ENCODE results near the gene FAM3D.

Gene FAM3D

GRCh38 chr3:58591517-58592510 lies 74.8 kb downstream of the FAM3D start:
- TF ChIP-seq ZNF274 (IDR thresholded peaks at IDR 0.05; ENCODE audit: low read depth, low read length): no peak
- H3K4me3 ChIP-seq (ENCODE audit: low read length): no peak overlapping the region

- H3K4me3 ChIP-seq (ENCODE audit: low read length): no peak overlapping the region
- no peak for TF ChIP-seq ZNF274 (IDR thresholded peaks at IDR 0.05; ENCODE audit: low read depth, low read length)
These were observed 78.5 kb downstream of the FAM3D start for GRCh38 chr3:58588030-58588614.

GRCh38 chr3:58586776-58587192 lies 79.8 kb downstream of the FAM3D start:
- TF ChIP-seq ZNF274 (IDR thresholded peaks at IDR 0.05; ENCODE audit: low read depth, low read length): no peak
- H3K4me3 ChIP-seq (ENCODE audit: low read length): no peak overlapping the region

- no peak overlapping the region; the same call in 1 of the 2 replicates for H3K4me3 ChIP-seq (ENCODE audit: low read length)
- no peak for TF ChIP-seq ZNF274 (IDR thresholded peaks at IDR 0.05; ENCODE audit: low read depth, low read length)
These were observed 80.6 kb downstream of the FAM3D start for GRCh38 chr3:58585994-58586393.

- TF ChIP-seq ZNF274 (IDR thresholded peaks at IDR 0.05; ENCODE audit: low read depth, low read length): no peak
- peak overlapping the region; percentile 75; the same call in 1 of the 2 replicates for H3K4me3 ChIP-seq (ENCODE audit: low read length)
These were observed 81.4 kb downstream of the FAM3D start for GRCh38 chr3:58585005-58585786.

GRCh38 chr3:58584690-58585004 lies 81.9 kb downstream of the FAM3D start:
- TF ChIP-seq ZNF274 (IDR thresholded peaks at IDR 0.05; ENCODE audit: low read depth, low read length): no peak
- H3K4me3 ChIP-seq (ENCODE audit: low read length): peak overlapping the region; percentile 75; the same call in 1 of the 2 replicates

All from GM08714 (cell line).